Uterus (tissue), 2 donors: ENCODE data around the gene ELF2.

ENCODE experiments used
- CTCF ChIP-seq, 4 experiments: fragments of 200-600 bp in 2 of 4; fragments of 450-650 bp in 2 of 4; sonication (generic) in 2 of 4; IDR thresholded peaks; one replicate each; pipeline ENCODE4 v1.5.1; 2016 to 2019; ENCODE audit warnings: antibody characterized with exemption in 4 of 4, mild to moderate bottlenecking in 2 of 4, moderate library complexity in 1 of 4
- POLR2A ChIP-seq, 2 donors: fragments of 450-650 bp; IDR thresholded peaks; one replicate each; pipeline ENCODE4 v1.6.1; 2016; ENCODE audit warnings: antibody characterized with exemption in 2 of 2, mild to moderate bottlenecking in 1 of 2, moderate library complexity in 1 of 2

DNA sequence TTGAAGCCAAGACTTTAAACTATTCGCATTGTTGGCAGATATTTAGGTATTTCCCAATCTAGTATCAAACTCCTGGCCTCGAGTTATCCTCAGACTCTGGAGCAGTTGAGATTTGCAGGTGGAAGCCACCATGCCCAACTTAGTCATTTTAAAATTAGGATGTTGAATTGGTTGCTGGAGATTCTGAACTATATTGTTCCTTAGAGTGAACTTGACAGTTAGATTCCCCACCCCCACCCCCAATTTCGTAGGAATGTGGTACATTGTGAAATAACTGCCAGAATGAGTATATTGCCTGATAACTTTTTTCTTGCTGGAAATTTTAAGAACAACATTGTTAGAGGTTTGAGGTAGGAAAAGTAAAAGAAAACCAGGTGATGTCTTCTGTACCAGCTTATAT lies 159.2 kb downstream of the ELF2 start:
- no peak for TF ChIP-seq POLR2A (IDR thresholded peaks at IDR 0.05)
- TF ChIP-seq CTCF (IDR thresholded peaks at IDR 0.05) = no peak
